ENCODE results near the gene DCDC1.

The DCDC1 gene

GRCh38 chr11:30893318-30893717, 476.2 kb downstream of the DCDC1 start:
- TF ChIP-seq CTCF (IDR thresholded peaks at IDR 0.05; ENCODE audit: low read depth, low read length): no peak
- H3K4me3 ChIP-seq (ENCODE audit: low read depth, low read length): no peak overlapping the region

- no peak for TF ChIP-seq CTCF (IDR thresholded peaks at IDR 0.05; ENCODE audit: low read depth, low read length)
- H3K4me3 ChIP-seq (ENCODE audit: low read depth, low read length): no peak overlapping the region
These were observed 480.3 kb downstream of the DCDC1 start for GRCh38 chr11:30889143-30889794.

- TF ChIP-seq CTCF (IDR thresholded peaks at IDR 0.05; ENCODE audit: low read depth, low read length): no peak
- no peak overlapping the region for H3K4me3 ChIP-seq (ENCODE audit: low read depth, low read length)
These were observed 490.1 kb downstream of the DCDC1 start for GRCh38 chr11:30879322-30880005.

- no peak overlapping the region for H3K4me3 ChIP-seq (ENCODE audit: low read depth, low read length)
- TF ChIP-seq CTCF (IDR thresholded peaks at IDR 0.05; ENCODE audit: low read depth, low read length): no peak
These were observed 491.1 kb downstream of the DCDC1 start for GRCh38 chr11:30878400-30878799.

- H3K4me3 ChIP-seq (ENCODE audit: low read depth, low read length): no peak overlapping the region
- TF ChIP-seq CTCF (IDR thresholded peaks at IDR 0.05; ENCODE audit: low read depth, low read length): no peak
These were observed 492.7 kb downstream of the DCDC1 start for GRCh38 chr11:30876663-30877396.

- H3K4me3 ChIP-seq (ENCODE audit: low read depth, low read length): no peak overlapping the region
- TF ChIP-seq CTCF (IDR thresholded peaks at IDR 0.05; ENCODE audit: low read depth, low read length): no peak
These were observed 493.3 kb downstream of the DCDC1 start for GRCh38 chr11:30876228-30876627.

- TF ChIP-seq CTCF (IDR thresholded peaks at IDR 0.05; ENCODE audit: low read depth, low read length): no peak
These were observed 493.7 kb downstream of the DCDC1 start for GRCh38 chr11:30875806-30876205.

More at GRCh38 chr11:30875806-30876205, 493.7 kb downstream of the DCDC1 start:
- H3K4me3 ChIP-seq (ENCODE audit: low read depth, low read length): no peak overlapping the region
